GM10266 (cell line): ENCODE measurements around the gene SGCG.

Experiments used
- DNase-seq: peaks from one replicate; pipeline ENCODE4 v3.0.0; 2012; ENCODE audit errors: extremely low spot score
- TF ChIP-seq, protein P1 (sequence below): IDR thresholded peaks from 2 replicates; pipeline ENCODE4 v1.5.1; 2012; ENCODE audit warnings: mild to moderate bottlenecking, low read depth; ENCODE audit not compliant: control insufficient read depth, insufficient read depth; ENCODE audit errors: missing control alignments

The SGCG gene

DNA sequence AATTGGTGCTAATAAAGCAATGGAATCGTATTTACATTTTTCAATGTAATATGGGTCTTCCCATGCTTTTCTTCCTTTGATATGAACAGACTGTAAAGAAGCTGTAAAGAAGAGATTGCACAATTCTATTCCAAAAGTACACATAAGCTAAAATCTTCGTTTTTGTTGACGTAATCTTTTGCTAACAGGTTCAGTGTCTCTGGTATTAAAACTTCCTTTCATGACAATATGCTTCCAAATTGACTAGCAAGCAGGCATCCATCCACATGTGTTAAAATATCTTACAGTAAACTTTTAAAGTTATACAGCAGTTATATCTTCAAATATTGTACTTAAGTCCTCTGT lies 19.3 kb upstream of the SGCG start:
- no peak for DNase-seq
- TF ChIP-seq, protein P1, sequence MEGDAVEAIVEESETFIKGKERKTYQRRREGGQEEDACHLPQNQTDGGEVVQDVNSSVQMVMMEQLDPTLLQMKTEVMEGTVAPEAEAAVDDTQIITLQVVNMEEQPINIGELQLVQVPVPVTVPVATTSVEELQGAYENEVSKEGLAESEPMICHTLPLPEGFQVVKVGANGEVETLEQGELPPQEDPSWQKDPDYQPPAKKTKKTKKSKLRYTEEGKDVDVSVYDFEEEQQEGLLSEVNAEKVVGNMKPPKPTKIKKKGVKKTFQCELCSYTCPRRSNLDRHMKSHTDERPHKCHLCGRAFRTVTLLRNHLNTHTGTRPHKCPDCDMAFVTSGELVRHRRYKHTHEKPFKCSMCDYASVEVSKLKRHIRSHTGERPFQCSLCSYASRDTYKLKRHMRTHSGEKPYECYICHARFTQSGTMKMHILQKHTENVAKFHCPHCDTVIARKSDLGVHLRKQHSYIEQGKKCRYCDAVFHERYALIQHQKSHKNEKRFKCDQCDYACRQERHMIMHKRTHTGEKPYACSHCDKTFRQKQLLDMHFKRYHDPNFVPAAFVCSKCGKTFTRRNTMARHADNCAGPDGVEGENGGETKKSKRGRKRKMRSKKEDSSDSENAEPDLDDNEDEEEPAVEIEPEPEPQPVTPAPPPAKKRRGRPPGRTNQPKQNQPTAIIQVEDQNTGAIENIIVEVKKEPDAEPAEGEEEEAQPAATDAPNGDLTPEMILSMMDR: no peak

DNA sequence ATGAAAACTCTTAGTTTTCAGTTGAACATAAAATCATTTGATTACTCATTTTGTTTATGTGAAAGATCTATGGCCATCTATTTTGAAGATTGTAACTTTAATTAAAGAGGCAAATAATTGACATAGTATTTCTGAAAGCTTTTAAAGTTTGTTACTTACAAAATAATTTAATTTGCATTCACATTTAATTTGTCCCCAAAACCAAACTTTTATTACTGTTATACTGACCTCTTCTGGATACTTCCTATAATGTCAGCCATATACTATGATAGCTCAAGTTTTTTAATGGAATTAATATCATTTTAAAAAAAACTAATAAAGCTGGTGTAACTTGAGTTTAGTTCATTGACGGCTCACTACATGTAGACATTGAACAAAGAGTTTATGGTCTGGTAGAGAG lies 4.9 kb upstream of the SGCG start:
- no peak for DNase-seq
- TF ChIP-seq, protein P1: peak; percentile 17

DNA sequence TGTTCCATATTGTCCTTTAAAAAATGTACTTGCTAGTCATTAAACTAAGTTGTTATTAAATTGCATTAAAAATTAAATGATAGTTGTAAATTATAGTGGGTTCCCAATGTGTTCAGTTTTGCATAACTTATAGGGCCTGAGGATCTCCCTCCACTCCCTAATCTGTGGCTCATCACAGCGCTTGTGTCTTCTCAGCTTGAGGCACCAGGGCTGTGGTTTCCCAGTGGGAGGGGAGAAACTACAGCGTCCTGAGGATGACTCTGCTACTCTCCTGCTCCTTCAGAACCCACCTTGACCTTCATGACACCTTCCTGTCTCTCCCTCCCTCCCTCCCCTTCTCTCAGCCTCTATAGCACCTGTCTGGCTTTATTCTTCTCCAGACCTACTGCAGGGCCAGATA lies 1.4 kb downstream of the SGCG start:
- TF ChIP-seq, protein P1: no peak
- no peak for DNase-seq

DNA sequence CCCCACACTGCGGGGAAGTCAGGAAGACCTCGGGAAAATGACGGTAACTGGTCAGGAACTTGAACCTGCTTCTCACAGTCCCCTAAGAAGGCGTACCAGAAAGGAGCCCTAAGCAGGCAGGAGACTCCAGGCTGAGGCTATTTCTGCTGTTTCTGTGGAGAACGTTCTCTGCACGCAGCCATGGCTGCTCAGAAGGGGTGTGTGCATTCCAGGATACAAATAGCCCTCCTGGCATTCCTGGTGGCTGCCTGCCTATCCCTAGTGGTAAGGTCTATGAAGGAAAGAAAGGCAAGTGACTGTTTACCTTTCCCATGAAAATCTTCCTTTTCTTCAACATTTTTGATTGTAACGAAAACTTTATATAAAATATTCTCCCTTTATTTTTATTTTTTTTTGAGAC lies 2.5 kb downstream of the SGCG start:
- no peak for DNase-seq
- TF ChIP-seq, protein P1: no peak

DNA sequence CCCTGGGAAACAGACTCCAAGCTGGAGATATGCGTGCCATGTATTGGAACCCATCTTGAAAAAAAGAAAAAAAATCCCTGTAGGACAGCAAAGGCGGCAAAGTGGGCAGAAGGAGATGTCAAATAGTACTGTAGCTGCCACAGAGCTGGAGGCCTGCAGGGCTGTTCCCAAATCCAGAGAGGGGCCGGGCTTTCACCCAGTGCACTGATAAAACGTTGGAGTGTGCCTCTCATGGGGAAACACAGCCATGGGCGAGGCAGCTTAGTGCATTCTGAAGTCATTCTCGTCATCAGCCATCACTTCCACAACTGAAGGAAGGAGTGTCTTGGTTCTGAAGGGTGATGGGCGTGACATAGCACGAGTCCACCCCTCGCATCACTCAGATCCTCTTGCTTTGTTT lies 4.8 kb downstream of the SGCG start:
- TF ChIP-seq, protein P1: no peak
- DNase-seq: no peak

DNA sequence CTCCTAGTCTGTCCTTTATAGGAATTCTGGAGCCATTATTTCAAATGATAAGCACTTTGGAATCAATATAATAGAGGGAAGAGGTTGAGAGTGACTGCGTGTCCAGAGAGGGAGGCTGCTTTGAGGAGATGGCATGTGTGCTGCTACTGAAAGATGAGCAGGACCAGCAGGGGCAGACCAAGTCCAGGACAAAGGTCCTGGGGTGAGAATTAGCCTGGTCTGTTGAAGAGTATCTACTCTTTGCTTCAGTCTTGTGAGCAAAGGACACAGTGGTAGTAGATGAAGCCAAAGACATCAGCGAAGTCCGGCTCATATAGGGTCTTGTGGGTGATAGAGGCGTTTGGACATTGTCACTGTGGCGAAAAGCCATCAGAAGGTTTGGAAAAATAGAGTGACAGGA lies 21.1 kb downstream of the SGCG start:
- no peak for DNase-seq
- TF ChIP-seq, protein P1: no peak

DNA sequence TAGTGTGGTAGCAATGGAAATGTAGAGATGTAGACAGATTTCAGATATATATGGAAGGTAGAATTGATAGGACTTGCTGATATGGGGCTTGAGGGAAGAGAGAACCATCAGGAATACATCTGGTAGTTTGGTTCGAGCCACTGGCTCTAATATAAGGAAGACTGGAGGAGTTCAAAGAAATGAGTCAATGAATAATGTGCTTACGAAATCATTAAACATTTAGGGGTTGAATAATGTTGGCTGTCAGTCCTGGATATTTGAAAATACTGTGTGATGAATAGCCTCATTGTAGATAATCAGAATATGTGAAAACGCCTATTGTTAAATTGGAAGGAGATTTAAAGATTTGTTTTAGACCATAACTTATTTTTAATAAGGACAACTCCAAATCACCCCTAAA lies 21.6 kb downstream of the SGCG start:
- TF ChIP-seq, protein P1: no peak
- DNase-seq: no peak
